ENCODE results near the gene EIF4G2.
A peak's percentile ranks its signal among the peaks of the same experiment; 100 is the strongest.

The EIF4G2 gene

GRCh38 chr11:10809373-10810160, 841 bp upstream of the EIF4G2 start:
- DNase-seq (ENCODE audit: low read depth in 1 of 2, low spot score in 1 of 2), result peak in 1 of 2 donors; percentile 28

- no peak for DNase-seq (ENCODE audit: low read depth in 1 of 2, low spot score in 1 of 2)
Observed at GRCh38 chr11:10808235-10808552, 532 bp downstream of the EIF4G2 start.

- DNase-seq (ENCODE audit: low read depth in 1 of 2, low spot score in 1 of 2), result peak; percentile 24 to 29
Observed at GRCh38 chr11:10807493-10808234, 1.1 kb downstream of the EIF4G2 start.

GRCh38 chr11:10806206-10806605, 2.5 kb downstream of the EIF4G2 start:
- no peak for DNase-seq (ENCODE audit: low read depth in 1 of 2, low spot score in 1 of 2)

GRCh38 chr11:10805741-10806140, 3.0 kb downstream of the EIF4G2 start:
- no peak for DNase-seq (ENCODE audit: low read depth in 1 of 2, low spot score in 1 of 2)

- DNase-seq (ENCODE audit: low read depth in 1 of 2, low spot score in 1 of 2), result no peak
Observed at GRCh38 chr11:10803676-10804075, 5.0 kb downstream of the EIF4G2 start.

GRCh38 chr11:10800292-10800691, 8.4 kb downstream of the EIF4G2 start:
- DNase-seq (ENCODE audit: low read depth in 1 of 2, low spot score in 1 of 2), result no peak

GRCh38 chr11:10798330-10798928, 10.3 kb downstream of the EIF4G2 start:
- no peak for DNase-seq (ENCODE audit: low read depth in 1 of 2, low spot score in 1 of 2)

GRCh38 chr11:10797531-10797930, 11.2 kb downstream of the EIF4G2 start:
- no peak for DNase-seq (ENCODE audit: low read depth in 1 of 2, low spot score in 1 of 2)

GRCh38 chr11:10797001-10797400, 11.7 kb downstream of the EIF4G2 start:
- DNase-seq (ENCODE audit: low read depth in 1 of 2, low spot score in 1 of 2), result no peak

- no peak for DNase-seq (ENCODE audit: low read depth in 1 of 2, low spot score in 1 of 2)
Observed at GRCh38 chr11:10796191-10796590, 12.5 kb downstream of the EIF4G2 start.

GRCh38 chr11:10793470-10794255, 15.1 kb downstream of the EIF4G2 start:
- no peak for DNase-seq (ENCODE audit: low read depth in 1 of 2, low spot score in 1 of 2)

GRCh38 chr11:10792385-10793068, 16.2 kb downstream of the EIF4G2 start:
- DNase-seq (ENCODE audit: low read depth in 1 of 2, low spot score in 1 of 2), result peak; percentile 59 to 77

- no peak for DNase-seq (ENCODE audit: low read depth in 1 of 2, low spot score in 1 of 2)
Observed at GRCh38 chr11:10786451-10786850, 22.3 kb downstream of the EIF4G2 start.

GRCh38 chr11:10785146-10785474, 23.6 kb downstream of the EIF4G2 start:
- DNase-seq (ENCODE audit: low read depth in 1 of 2, low spot score in 1 of 2), result no peak

GRCh38 chr11:10784232-10785145, 24.2 kb downstream of the EIF4G2 start:
- DNase-seq (ENCODE audit: low read depth in 1 of 2, low spot score in 1 of 2), result no peak

GRCh38 chr11:10780040-10780439, 28.7 kb downstream of the EIF4G2 start:
- no peak for DNase-seq (ENCODE audit: low read depth in 1 of 2, low spot score in 1 of 2)

GRCh38 chr11:10779086-10779485, 29.6 kb downstream of the EIF4G2 start:
- no peak for DNase-seq (ENCODE audit: low read depth in 1 of 2, low spot score in 1 of 2)

GRCh38 chr11:10778217-10778970, 30.3 kb downstream of the EIF4G2 start:
- no peak for DNase-seq (ENCODE audit: low read depth in 1 of 2, low spot score in 1 of 2)
